Mucosa of descending colon (tissue), 3 donors: ENCODE measurements around the gene PSKH1. TPM values are rescaled to one million over a fixed set of nuclear protein-coding genes. Genes with fewer than 3 reads are reported as not detected.

Source experiments
- ATAC-seq: fragments of 200-7000 bp; cut with Tn5 transposase; one replicate; pipeline ENCODE4 v1.9.1; 2020; ENCODE audit warnings: mild to moderate bottlenecking, moderate library complexity
- DNase-seq, 3 donors: peaks; one replicate each; pipeline ENCODE4 v3.0.0-alpha.2; 2020
- H3K36me3 ChIP-seq: fragments of 200-600 bp; one replicate; pipeline ENCODE4 v1.8.0; 2021; ENCODE audit warnings: low read depth, mild to moderate bottlenecking
- H3K4me1 ChIP-seq: fragments of 200-600 bp; one replicate; pipeline ENCODE4 v1.8.0; 2021; ENCODE audit warnings: low read depth, mild to moderate bottlenecking
- H3K4me3 ChIP-seq: fragments of 200-600 bp; one replicate; pipeline ENCODE4 v1.8.0; 2021; ENCODE audit warnings: mild to moderate bottlenecking
- H3K9me3 ChIP-seq: fragments of 200-600 bp; one replicate; pipeline ENCODE4 v1.8.0; 2021; ENCODE audit warnings: mild to moderate bottlenecking
- intact Hi-C, 2 donors: fragments of 100-400 bp; cut with DNase I in 1 of 2; cut with micrococcal nuclease in 1 of 2; formaldehyde crosslinking; loops; one replicate each; pipeline versions ENCODE4 v1.11.0 to v1.11.1; 2022; cut with DNase I, micrococcal nuclease
- total RNA-seq, 3 donors: library from RNA; stranded (reverse); fragmentation: NEBNext Ultra II Directional in 2 of 3; extraction: Animal tissue kit (Norgen Biotek cat#: 25700) in 2 of 3; gene quantifications; one replicate each; pipeline versions ENCODE4 v1.2.1 to v1.2.4, GENCODE V29; 2021 to 2023
- TF ChIP-seq, protein P1 (sequence below): fragments of 200-600 bp; IDR thresholded peaks from one replicate; pipeline ENCODE4 v1.8.0; 2022; ENCODE audit warnings: antibody characterized with exemption, mild to moderate bottlenecking
- donor health status: DM: no; HTN: no; CAD: no; lungs with moderate emphysema.
- donor health status: DM: no; HTN: no; CAD: no.
- donor health status: DM: no; HTN: yes; CAD: no.

The PSKH1 gene
- total RNA-seq, 3 donors from 2014 or later: 33.8 to 43.3 (median 38.1) TPM

DNA sequence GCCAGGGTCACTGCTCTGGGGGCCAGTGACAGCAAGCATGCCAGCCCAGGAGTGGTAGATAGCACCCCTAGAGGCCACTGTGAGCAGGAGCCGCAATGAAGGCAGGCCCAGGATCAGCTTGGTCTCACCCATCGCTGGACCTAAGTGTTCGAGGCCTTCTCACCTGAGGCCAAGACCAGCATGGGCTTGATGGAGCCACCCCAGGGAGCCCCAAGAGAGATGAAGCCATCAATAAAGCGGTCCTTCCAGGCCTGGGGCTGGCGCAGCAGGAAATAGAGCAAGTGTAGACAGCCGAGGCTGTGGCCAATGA is 49.1 kb downstream of the PSKH1 start:
- no peaks in the 10 kb centered on the region for H3K36me3 ChIP-seq

DNA sequence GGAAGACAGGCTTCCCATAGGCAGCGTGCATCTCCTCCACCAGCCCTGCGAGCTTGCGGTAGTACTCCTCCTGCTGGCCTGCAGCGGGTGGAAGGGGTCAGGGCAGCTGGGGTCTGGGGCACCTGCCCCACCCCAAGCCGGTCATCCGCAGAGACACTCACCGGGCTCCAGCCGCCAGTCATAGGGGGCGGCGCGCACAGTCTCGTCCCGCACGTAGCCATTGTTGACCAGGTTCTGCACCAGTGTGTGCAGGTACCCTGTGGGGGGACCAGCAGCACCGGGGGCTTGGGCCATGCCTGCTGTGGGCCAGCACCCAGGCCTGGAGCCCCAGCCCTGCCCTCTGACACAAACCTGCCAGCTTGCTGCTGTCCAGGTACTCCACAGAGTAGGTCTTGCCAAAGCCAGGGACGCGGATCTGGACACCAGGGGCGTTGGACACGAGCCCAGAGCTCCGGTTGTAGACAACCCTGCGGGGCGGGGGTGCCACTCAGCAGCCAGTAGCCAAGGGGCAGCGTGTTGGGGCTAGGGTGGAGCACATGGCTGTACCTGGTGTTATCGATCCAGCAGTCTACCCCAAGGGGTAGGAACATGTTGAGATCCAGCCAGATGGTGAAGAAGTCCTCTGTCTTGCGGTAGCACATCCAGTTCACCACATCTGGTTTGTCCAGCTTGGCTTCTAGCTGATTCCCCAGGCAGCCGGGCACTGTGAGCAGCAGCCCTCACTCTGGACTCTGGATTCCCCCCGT is 49.6 kb downstream of the PSKH1 start:
- H3K36me3 ChIP-seq: no peaks in the 10 kb centered on the region
- peak in 1 of 3 donors; percentile 57 for DNase-seq
- peaks cover 8% of the 10 kb centered on the region for H3K4me1 ChIP-seq
- H3K4me3 ChIP-seq: no peak overlapping the region
- ATAC-seq: peak; percentile 3
- no peaks in the 10 kb centered on the region for H3K9me3 ChIP-seq
- intact Hi-C loops: no loop called here
- TF ChIP-seq, protein P1, sequence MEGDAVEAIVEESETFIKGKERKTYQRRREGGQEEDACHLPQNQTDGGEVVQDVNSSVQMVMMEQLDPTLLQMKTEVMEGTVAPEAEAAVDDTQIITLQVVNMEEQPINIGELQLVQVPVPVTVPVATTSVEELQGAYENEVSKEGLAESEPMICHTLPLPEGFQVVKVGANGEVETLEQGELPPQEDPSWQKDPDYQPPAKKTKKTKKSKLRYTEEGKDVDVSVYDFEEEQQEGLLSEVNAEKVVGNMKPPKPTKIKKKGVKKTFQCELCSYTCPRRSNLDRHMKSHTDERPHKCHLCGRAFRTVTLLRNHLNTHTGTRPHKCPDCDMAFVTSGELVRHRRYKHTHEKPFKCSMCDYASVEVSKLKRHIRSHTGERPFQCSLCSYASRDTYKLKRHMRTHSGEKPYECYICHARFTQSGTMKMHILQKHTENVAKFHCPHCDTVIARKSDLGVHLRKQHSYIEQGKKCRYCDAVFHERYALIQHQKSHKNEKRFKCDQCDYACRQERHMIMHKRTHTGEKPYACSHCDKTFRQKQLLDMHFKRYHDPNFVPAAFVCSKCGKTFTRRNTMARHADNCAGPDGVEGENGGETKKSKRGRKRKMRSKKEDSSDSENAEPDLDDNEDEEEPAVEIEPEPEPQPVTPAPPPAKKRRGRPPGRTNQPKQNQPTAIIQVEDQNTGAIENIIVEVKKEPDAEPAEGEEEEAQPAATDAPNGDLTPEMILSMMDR: no peak

More for the DNA sequence above, 49.1 kb downstream of the PSKH1 start:
- TF ChIP-seq, protein P1: peak; percentile 60
- Histone ChIP-seq H3K4me1 (peaks cover 12% of the 10 kb centered on the region), H3K9me3 (no peaks in the 10 kb centered on the region), H3K4me3 (no peak overlapping the region)
- ATAC-seq (peak; percentile 65), DNase-seq (peak in 1 of 3 donors; percentile 43)
- intact Hi-C loops: no loop called here

DNA sequence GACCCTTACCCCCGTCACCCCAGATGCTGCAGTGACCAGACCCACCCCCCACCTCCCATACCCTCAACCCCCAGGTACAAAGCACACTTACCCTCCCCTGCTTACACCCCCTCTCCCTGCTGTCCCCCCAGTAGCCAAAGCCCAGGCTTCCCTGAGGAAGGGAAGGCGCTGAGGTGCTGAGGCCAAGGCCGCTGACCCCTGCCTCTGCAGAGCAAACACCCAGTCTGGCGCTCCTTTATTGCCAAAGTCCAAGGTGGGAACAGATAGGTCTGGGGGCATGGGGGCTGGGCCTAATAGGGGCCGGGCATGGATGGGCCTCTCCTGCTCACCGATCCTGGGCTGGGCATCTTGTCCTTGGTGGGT is 50.2 kb downstream of the PSKH1 start:
- Histone ChIP-seq H3K36me3 (no peaks in the 10 kb centered on the region), H3K4me3 (no peak overlapping the region), H3K4me1 (peaks cover 8% of the 10 kb centered on the region), H3K9me3 (no peaks in the 10 kb centered on the region)
- intact Hi-C loops: no loop called here
- no peak for ATAC-seq
- no peak for DNase-seq
- TF ChIP-seq, protein P1: no peak

DNA sequence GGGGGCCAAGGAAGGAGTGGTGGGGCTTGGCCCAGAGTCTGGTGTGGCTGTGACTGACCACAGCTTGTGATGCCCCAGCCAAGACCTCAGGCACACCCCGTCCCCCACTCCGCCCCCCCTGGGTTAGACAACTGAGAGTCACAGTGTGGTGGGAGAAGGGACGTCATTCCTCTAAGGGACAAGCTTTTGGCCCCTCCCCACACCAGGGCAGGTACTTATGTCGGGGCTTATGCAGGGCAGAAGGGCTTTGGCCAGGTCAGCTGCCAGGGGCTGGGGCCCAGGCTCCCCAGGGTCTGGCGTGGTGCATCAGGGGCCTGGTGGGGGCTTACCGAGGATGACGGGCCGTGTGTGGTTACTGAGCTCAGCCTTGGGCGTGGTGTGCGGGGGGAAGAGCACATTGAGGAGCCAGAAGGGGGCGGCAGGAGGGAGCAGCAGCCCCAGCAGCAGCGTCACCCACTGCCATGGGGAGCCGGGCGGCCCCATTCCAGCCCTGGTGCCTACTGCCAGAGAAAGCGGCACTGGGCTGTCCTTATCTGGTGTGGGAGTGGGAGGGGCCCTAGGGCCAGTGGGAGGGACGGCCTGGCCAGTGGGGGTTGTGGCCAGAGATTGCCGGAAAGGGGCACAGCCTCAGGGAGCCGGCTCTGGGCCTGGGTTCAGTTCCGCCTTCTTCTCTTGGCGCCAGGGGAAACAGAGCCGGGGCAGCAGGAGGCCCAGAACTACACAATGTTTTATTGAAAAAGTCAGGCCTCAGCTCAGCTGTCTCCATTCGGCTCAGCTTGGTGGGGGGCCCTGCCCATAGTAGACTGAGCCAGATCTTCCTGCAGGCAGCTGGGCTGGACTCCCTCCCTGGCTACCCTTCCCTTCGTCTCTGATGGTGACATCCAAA is 50.8 kb downstream of the PSKH1 start, which contains the start of gene LCAT:
Gene LCAT (minus strand): TSS at position 502 of the 886 bp plus-strand sequence. CDS start 19 bp downstream, at position 483.
- peak in 2 of 3 donors; percentile 59 to 66 for DNase-seq
- Histone ChIP-seq H3K36me3 (no peaks in the 10 kb centered on the region), H3K4me1 (peaks cover 8% of the 10 kb centered on the region), H3K9me3 (no peaks in the 10 kb centered on the region), H3K4me3 (no peak within 1 kb of the TSS)
- ATAC-seq: peak; percentile 35
- TF ChIP-seq, protein P1: no peak
- intact Hi-C loops: no loop called here

DNA sequence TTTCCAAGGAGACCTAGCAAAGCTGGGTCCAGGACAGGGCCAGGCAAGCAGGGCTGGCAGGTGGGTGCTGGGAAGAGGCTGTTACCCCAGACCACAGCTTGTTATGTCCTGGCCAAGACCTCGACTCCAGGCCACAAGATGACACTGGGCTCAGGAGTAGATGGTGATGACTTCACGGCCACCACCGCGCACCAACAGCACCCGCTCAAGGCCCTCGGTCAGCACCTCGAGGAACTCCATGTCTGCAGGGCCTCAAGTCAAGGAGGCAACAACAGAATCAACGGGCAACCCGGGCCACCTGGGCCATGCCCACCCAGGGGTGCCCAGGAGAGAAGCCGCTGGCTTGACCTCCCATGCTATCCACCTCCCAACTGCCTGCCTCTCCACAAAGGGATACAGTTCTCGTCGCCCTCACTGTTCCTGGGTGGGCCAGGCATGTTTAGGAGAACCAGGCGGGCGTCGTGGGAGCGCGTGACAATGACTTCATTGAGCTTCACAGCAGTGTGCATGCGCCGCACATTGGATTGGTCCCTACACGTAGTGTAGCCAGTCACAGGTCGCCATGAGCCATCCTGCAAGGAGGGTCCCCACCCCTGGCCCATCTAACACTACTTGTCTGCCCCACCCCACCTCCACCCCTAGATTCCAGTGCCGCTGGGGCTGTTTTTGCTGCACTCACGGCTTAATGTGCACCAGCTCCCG is 51.8 kb downstream of the PSKH1 start:
- TF ChIP-seq, protein P1: no peak
- no peak for ATAC-seq
- no peak for DNase-seq
- intact Hi-C loops: no loop called here
- H3K36me3 ChIP-seq: no peaks in the 10 kb centered on the region
- H3K4me1 ChIP-seq: peaks cover 5% of the 10 kb centered on the region
- H3K9me3 ChIP-seq: no peaks in the 10 kb centered on the region
- no peak overlapping the region for H3K4me3 ChIP-seq
